Astrocyte of the spinal cord (primary cell): ENCODE results near the gene CLCN2.
A peak's percentile ranks its signal among the peaks of the same experiment; 100 is the strongest.
"Not testable (repeated sequence)": the region's sequence is repeated elsewhere in the genome, so short reads cannot be mapped to it uniquely, and the experiment has no call there.

ENCODE experiments used
- DNase-seq: peaks from one replicate; pipeline ENCODE4 v3.0.0; 2011; ENCODE audit warnings: low read depth, low spot score
- H3K4me3 ChIP-seq: 2 replicates; pipeline ENCODE4 v1.5.1; 2011; ENCODE audit warnings: low read depth, mild to moderate bottlenecking, low read length, moderate library complexity
- in situ Hi-C: cut with HindIII; loops from 2 replicates; pipeline ENCODE4 v1.10.0; 2017; ENCODE audit warnings: low sequenced_read_pairs
- TF ChIP-seq, protein P1 (sequence below): IDR thresholded peaks from 2 replicates; pipeline ENCODE4 v1.5.1; 2012; ENCODE audit warnings: low read depth, mild to moderate bottlenecking, low read length, inconsistent platforms

The CLCN2 gene

DNA sequence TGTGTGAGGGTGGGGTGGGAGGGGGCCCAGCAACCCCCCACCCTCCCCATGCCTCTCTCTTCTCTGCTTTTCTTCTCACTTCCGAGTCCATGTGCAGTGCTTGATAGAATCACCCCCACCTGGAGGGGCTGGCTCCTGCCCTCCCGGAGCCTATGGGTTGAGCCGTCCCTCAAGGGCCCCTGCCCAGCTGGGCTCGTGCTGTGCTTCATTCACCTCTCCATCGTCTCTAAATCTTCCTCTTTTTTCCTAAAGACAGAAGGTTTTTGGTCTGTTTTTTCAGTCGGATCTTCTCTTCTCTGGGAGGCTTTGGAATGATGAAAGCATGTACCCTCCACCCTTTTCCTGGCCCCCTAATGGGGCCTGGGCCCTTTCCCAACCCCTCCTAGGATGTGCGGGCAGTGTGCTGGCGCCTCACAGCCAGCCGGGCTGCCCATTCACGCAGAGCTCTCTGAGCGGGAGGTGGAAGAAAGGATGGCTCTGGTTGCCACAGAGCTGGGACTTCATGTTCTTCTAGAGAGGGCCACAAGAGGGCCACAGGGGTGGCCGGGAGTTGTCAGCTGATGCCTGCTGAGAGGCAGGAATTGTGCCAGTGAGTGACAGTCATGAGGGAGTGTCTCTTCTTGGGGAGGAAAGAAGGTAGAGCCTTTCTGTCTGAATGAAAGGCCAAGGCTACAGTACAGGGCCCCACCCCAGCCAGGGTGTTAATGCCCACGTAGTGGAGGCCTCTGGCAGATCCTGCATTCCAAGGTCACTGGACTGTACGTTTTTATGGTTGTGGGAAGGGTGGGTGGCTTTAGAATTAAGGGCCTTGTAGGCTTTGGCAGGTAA lies 15.9 kb downstream of the CLCN2 start:
- DNase-seq: peak; percentile 58
- TF ChIP-seq, protein P1, sequence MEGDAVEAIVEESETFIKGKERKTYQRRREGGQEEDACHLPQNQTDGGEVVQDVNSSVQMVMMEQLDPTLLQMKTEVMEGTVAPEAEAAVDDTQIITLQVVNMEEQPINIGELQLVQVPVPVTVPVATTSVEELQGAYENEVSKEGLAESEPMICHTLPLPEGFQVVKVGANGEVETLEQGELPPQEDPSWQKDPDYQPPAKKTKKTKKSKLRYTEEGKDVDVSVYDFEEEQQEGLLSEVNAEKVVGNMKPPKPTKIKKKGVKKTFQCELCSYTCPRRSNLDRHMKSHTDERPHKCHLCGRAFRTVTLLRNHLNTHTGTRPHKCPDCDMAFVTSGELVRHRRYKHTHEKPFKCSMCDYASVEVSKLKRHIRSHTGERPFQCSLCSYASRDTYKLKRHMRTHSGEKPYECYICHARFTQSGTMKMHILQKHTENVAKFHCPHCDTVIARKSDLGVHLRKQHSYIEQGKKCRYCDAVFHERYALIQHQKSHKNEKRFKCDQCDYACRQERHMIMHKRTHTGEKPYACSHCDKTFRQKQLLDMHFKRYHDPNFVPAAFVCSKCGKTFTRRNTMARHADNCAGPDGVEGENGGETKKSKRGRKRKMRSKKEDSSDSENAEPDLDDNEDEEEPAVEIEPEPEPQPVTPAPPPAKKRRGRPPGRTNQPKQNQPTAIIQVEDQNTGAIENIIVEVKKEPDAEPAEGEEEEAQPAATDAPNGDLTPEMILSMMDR: peak; percentile 56
- H3K4me3 ChIP-seq: no peak overlapping the region
- in situ Hi-C loops: no loop called here

DNA sequence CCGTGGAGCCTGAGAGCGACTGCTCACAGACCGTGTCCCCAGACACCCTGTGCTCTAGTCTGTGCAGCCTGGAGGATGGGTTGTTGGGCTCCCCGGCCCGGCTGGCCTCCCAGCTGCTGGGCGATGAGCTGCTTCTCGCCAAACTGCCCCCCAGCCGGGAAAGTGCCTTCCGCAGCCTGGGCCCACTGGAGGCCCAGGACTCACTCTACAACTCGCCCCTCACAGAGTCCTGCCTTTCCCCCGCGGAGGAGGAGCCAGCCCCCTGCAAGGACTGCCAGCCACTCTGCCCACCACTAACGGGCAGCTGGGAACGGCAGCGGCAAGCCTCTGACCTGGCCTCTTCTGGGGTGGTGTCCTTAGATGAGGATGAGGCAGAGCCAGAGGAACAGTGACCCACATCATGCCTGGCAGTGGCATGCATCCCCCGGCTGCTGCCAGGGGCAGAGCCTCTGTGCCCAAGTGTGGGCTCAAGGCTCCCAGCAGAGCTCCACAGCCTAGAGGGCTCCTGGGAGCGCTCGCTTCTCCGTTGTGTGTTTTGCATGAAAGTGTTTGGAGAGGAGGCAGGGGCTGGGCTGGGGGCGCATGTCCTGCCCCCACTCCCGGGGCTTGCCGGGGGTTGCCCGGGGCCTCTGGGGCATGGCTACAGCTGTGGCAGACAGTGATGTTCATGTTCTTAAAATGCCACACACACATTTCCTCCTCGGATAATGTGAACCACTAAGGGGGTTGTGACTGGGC lies 16.7 kb downstream of the CLCN2 start:
- TF ChIP-seq, protein P1: no peak
- H3K4me3 ChIP-seq: no peak overlapping the region
- in situ Hi-C loops: no loop called here
- DNase-seq: no peak

DNA sequence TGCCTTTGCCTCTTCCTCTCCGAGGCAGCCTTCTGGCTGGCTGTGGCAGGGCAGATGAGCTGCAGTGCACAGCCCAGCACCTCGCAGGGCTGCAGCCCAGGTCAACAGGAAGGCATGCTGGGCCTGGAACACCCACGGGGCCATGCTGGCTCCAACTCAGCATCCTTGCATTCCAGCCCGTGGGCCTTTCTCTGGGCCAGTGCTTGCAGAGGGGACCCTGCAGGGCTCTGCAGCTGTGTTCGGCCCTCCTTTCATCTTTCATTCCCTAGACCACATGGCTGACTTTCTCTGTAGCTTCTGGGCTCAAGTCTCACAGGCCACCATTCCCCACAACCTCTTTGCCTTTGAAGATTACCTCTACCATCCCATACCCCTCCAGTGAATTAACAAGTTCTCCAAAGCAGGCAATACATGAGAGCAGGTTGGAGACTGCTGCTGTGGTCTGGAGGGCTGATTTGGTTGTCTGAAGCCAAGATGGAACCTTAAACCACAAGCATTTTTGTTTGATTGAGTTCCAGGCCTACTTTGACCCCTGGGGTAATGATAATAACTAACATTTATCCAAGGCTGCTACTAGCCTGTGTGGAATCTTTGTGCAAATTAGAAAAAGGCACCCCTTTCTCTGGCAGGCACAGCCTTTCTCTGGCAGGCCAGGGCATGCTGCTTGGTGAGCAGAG lies 18.1 kb downstream of the CLCN2 start:
- DNase-seq: peak; percentile 75
- TF ChIP-seq, protein P1: no peak
- in situ Hi-C loops: no loop called here
- H3K4me3 ChIP-seq: no peak overlapping the region

DNA sequence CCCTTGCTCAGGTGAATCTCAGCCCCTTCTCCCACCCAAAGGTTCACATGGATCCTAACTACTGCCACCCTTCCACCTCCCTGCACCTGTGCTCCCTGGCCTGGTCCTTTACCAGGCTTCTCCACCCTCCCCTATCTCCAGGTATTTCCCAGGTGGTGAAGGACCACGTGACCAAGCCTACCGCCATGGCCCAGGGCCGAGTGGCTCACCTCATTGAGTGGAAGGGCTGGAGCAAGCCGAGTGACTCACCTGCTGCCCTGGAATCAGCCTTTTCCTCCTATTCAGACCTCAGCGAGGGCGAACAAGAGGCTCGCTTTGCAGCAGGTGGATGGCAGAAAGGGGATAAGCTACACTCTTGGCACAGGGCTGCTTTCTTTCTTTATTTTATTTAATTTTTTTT lies 19.5 kb downstream of the CLCN2 start:
- in situ Hi-C loops: no loop called here
- no peak overlapping the region for H3K4me3 ChIP-seq
- no peak for DNase-seq
- TF ChIP-seq, protein P1: no peak

DNA sequence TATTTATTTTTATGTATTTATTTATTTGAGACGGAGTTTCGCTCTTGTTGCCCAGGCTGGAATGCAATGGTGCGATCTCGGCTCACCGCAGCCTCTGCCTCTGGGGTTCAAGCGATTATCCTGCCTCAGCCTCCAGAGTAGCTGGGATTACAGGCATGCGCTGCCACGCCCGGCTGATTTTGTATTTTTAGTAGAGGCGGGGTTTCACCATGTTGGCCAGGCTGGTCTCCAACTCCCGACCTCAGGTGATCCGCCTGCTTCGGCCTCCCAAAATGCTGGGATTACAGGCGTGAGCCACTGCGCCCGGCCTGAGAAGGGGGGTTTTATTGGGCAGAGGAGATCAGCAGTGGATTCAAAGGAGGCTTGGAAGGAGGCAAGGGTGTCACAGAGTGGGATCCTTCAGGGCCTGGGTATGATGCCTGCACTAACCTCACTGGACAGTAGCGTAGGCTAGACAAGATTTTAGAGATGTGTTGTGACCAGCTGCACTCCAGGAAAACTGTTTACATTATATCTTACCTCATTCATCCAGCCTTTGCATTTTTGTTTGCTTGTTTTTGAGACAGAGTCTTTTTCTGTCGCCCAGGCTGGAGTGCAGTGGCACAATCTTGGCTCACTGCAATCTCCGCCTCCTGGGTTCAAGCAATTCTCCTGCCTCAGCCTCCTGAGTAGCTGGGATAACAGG lies 21.8 kb downstream of the CLCN2 start:
- H3K4me3 ChIP-seq, in situ Hi-C loops, DNase-seq: not testable (repeated sequence)

DNA sequence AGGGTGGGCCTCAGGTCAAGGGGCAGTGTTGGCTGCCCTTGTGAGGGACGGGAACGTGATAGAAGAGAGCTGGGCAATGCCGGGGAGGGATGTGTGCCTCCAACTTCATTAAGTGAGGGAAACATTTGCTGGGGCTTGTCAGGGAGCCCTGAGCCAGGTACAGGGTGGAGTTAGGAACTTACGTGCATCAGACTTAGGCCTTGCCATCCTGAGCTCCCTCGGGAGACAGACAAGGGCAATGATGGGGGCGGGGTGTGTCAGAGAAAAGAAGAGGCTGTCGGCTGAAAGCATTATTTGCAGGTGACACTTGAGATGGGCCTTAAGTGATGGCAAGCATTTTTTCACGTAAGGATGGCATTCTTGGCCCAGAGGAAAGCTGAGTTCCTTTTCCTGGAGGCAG lies 22.4 kb downstream of the CLCN2 start:
- H3K4me3 ChIP-seq: peak overlapping the region; percentile 34
- TF ChIP-seq, protein P1: no peak
- no peak for DNase-seq
- in situ Hi-C loops: no loop called here
